Measurements from ENCODE around the gene CCDC85A.

The CCDC85A gene

DNA sequence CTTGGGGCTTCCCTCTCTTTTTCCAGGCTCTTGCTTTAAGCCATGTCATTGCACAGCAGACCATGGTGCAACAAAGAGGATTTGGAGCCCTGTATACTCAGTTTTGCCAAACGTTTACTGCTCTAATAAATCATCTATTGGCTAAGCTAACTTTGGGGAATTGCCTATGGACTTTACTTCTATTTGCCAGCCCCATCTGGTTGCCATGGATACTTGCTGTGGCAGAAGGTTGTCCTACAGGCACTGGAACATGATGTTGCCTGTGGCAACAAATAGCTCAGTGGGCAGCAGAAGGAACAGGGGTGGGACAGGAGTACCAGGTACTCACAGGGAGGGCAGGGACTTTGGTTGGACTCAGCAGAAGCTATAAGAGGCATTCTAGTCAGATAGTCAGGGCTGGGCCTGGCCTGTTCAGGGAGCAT lies 129.7 kb downstream of the CCDC85A start:
- H3K9ac ChIP-seq (ENCODE audit: low read depth, low read length, poor library complexity), result no peak overlapping the region

DNA sequence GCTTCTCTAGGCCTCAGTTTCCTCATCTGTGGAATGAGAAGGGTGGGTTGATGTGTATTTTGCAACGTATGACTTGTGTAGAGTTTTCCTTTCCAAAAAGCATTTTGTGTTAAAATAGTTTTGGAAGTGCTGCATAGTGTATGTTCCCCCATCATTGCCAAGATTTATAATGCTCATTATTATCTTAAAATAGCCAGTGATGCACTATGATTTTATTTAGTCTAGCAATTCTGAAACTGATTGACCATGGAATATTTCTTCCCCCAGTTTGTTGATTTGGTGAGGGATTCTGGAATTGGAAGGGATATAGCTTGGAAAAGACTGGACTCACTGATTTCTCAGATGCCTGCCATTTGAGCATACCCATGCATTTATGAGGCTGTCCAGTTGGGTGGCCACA lies 130.6 kb downstream of the CCDC85A start:
- DNase-seq (ENCODE audit: low spot score), result no peak
- Histone ChIP-seq H2BK12ac (ENCODE audit: low read length) (no peak overlapping the region), H2BK120ac (ENCODE audit: low read depth, low read length) (no peak overlapping the region), H3K27ac (replicated peaks; ENCODE audit: low read length) (no peak overlapping the region), H2BK5ac (ENCODE audit: low read length) (no peak overlapping the region), H2AK5ac (ENCODE audit: low read depth, low read length) (no peak overlapping the region), H3K18ac (ENCODE audit: low read length) (no peak overlapping the region), H3K27me3 (ENCODE audit: control insufficient read depth in 3 of 3, insufficient read depth in 3 of 3, low read depth in 1 of 3, low read length in 3 of 3) (no peaks in the 10 kb centered on the region), H3K4me3 (ENCODE audit: low read length in 2 of 2) (no peak overlapping the region), H3K4me2 (ENCODE audit: insufficient read depth, low read length, poor library complexity, severe bottlenecking) (no peak overlapping the region), H4K91ac (ENCODE audit: low read depth, low read length, poor library complexity) (no peak overlapping the region), H4K8ac (ENCODE audit: low read depth, low read length) (no peak overlapping the region), H3K14ac (ENCODE audit: low read length) (no peak overlapping the region), H3K36me3 (replicated peaks in 1 of 2; ENCODE audit: control insufficient read depth in 2 of 2, insufficient read depth in 2 of 2, low read length in 2 of 2) (no peaks in the 10 kb centered on the region), H3K9ac (ENCODE audit: low read depth, low read length, poor library complexity) (no peak overlapping the region), H3K9me3 (replicated peaks in 1 of 2; ENCODE audit: control insufficient read depth in 2 of 2, insufficient read depth in 1 of 2, low read depth in 1 of 2, low read length in 2 of 2) (no peaks in the 10 kb centered on the region), H3K79me1 (ENCODE audit: low read depth, low read length) (no peaks in the 10 kb centered on the region), H3K23ac (ENCODE audit: low read depth, low read length, poor library complexity) (no peak overlapping the region), H3K4ac (ENCODE audit: low read length) (no peak overlapping the region), H2BK15ac (ENCODE audit: low read length) (no peak overlapping the region), H3K4me1 (ENCODE audit: control insufficient read depth in 2 of 2, insufficient read depth in 1 of 2, low read depth in 1 of 2, low read length in 2 of 2) (no peaks in the 10 kb centered on the region), H2AFZ (ENCODE audit: low read length) (no peak overlapping the region)
- WGBS, 2 donors (ENCODE audit: extremely low coverage in 2 of 2, insufficient read length in 2 of 2, insufficient replicate concordance in 1 of 2), result no CpG with 5 or more reads among the region's 1 CpG

More for the DNA sequence above, 129.7 kb downstream of the CCDC85A start:
- WGBS, 2 donors (ENCODE audit: extremely low coverage in 2 of 2, insufficient read length in 2 of 2, insufficient replicate concordance in 1 of 2), result no CpG with 5 or more reads among the region's 1 CpG
- Histone ChIP-seq H3K9me3 (replicated peaks in 1 of 2; ENCODE audit: control insufficient read depth in 2 of 2, insufficient read depth in 1 of 2, low read depth in 1 of 2, low read length in 2 of 2) (no peaks in the 10 kb centered on the region), H3K4me2 (ENCODE audit: insufficient read depth, low read length, poor library complexity, severe bottlenecking) (no peak overlapping the region), H4K8ac (ENCODE audit: low read depth, low read length) (no peak overlapping the region), H2BK120ac (ENCODE audit: low read depth, low read length) (no peak overlapping the region), H3K4ac (ENCODE audit: low read length) (no peak overlapping the region), H3K79me1 (ENCODE audit: low read depth, low read length) (no peaks in the 10 kb centered on the region), H3K4me3 (ENCODE audit: low read length in 2 of 2) (no peak overlapping the region), H3K14ac (ENCODE audit: low read length) (no peak overlapping the region), H3K27me3 (ENCODE audit: control insufficient read depth in 3 of 3, insufficient read depth in 3 of 3, low read depth in 1 of 3, low read length in 3 of 3) (no peaks in the 10 kb centered on the region), H2BK12ac (ENCODE audit: low read length) (no peak overlapping the region), H2AFZ (ENCODE audit: low read length) (no peak overlapping the region), H4K91ac (ENCODE audit: low read depth, low read length, poor library complexity) (no peak overlapping the region), H2AK5ac (ENCODE audit: low read depth, low read length) (no peak overlapping the region), H3K27ac (replicated peaks; ENCODE audit: low read length) (no peak overlapping the region), H2BK15ac (ENCODE audit: low read length) (no peak overlapping the region), H3K4me1 (ENCODE audit: control insufficient read depth in 2 of 2, insufficient read depth in 1 of 2, low read depth in 1 of 2, low read length in 2 of 2) (no peaks in the 10 kb centered on the region), H3K18ac (ENCODE audit: low read length) (no peak overlapping the region), H2BK5ac (ENCODE audit: low read length) (no peak overlapping the region), H3K36me3 (replicated peaks in 1 of 2; ENCODE audit: control insufficient read depth in 2 of 2, insufficient read depth in 2 of 2, low read length in 2 of 2) (no peaks in the 10 kb centered on the region), H3K23ac (ENCODE audit: low read depth, low read length, poor library complexity) (no peak overlapping the region)
- no peak for DNase-seq (ENCODE audit: low spot score)

DNA sequence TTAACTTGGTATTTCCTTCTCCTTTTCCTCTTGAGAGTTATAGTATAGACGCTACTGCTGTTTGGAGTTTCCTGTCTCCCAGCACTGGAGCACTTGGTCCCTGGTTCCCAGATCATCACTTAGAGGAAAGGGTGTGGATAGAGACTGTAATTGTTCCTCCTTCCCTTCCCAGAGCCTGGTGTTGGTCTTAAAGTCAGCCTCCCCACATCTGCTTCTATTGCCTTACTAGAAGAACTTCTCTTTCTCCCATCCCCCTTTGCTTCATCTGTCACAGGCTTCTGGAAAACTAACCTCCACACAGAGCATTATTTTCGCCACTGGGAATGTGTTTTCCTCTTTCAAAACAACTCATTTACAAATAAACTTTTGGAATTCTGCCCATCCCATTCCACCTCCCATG lies 131.0 kb downstream of the CCDC85A start:
- Histone ChIP-seq H3K36me3 (replicated peaks in 1 of 2; ENCODE audit: control insufficient read depth in 2 of 2, insufficient read depth in 2 of 2, low read length in 2 of 2) (no peaks in the 10 kb centered on the region), H3K18ac (ENCODE audit: low read length) (no peak overlapping the region), H3K79me1 (ENCODE audit: low read depth, low read length) (no peaks in the 10 kb centered on the region), H4K8ac (ENCODE audit: low read depth, low read length) (no peak overlapping the region), H3K9ac (ENCODE audit: low read depth, low read length, poor library complexity) (no peak overlapping the region), H3K4me3 (ENCODE audit: low read length in 2 of 2) (no peak overlapping the region), H3K4me2 (ENCODE audit: insufficient read depth, low read length, poor library complexity, severe bottlenecking) (no peak overlapping the region), H2BK120ac (ENCODE audit: low read depth, low read length) (no peak overlapping the region), H2BK12ac (ENCODE audit: low read length) (no peak overlapping the region), H3K4me1 (ENCODE audit: control insufficient read depth in 2 of 2, insufficient read depth in 1 of 2, low read depth in 1 of 2, low read length in 2 of 2) (no peaks in the 10 kb centered on the region), H3K9me3 (replicated peaks in 1 of 2; ENCODE audit: control insufficient read depth in 2 of 2, insufficient read depth in 1 of 2, low read depth in 1 of 2, low read length in 2 of 2) (no peaks in the 10 kb centered on the region), H3K27ac (replicated peaks; ENCODE audit: low read length) (no peak overlapping the region), H3K27me3 (ENCODE audit: control insufficient read depth in 3 of 3, insufficient read depth in 3 of 3, low read depth in 1 of 3, low read length in 3 of 3) (no peaks in the 10 kb centered on the region), H3K23ac (ENCODE audit: low read depth, low read length, poor library complexity) (no peak overlapping the region), H3K4ac (ENCODE audit: low read length) (no peak overlapping the region), H2BK15ac (ENCODE audit: low read length) (no peak overlapping the region), H2BK5ac (ENCODE audit: low read length) (no peak overlapping the region), H4K91ac (ENCODE audit: low read depth, low read length, poor library complexity) (no peak overlapping the region), H2AK5ac (ENCODE audit: low read depth, low read length) (no peak overlapping the region), H3K14ac (ENCODE audit: low read length) (no peak overlapping the region), H2AFZ (ENCODE audit: low read length) (no peak overlapping the region)
- WGBS, 2 donors (ENCODE audit: extremely low coverage in 2 of 2, insufficient read length in 2 of 2, insufficient replicate concordance in 1 of 2), result no CpG with 5 or more reads among the region's 2 CpGs
- no peak for DNase-seq (ENCODE audit: low spot score)

DNA sequence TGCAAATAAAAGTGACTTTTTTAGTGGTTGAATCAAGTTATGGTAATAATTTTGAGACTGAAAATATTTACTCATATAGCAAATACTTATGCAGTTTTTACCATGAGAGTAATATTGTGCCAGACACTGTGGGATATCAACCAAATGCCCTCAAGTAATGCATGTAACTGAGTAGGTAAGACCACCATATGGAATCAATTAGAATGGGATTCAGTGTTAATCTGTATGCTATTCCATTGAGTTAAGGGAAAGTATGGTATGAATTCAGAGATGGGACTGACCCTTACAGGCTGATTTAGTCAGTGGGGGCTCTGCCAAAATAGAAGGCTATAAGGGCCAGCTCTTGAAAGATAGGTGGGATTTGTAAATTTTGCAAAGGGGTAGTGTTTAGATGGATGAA lies 131.6 kb downstream of the CCDC85A start:
- Histone ChIP-seq H3K4me1 (ENCODE audit: control insufficient read depth in 2 of 2, insufficient read depth in 1 of 2, low read depth in 1 of 2, low read length in 2 of 2) (no peaks in the 10 kb centered on the region), H3K9me3 (replicated peaks in 1 of 2; ENCODE audit: control insufficient read depth in 2 of 2, insufficient read depth in 1 of 2, low read depth in 1 of 2, low read length in 2 of 2) (no peaks in the 10 kb centered on the region), H2BK5ac (ENCODE audit: low read length) (no peak overlapping the region), H3K9ac (ENCODE audit: low read depth, low read length, poor library complexity) (no peak overlapping the region), H3K27ac (replicated peaks; ENCODE audit: low read length) (no peak overlapping the region), H2AFZ (ENCODE audit: low read length) (no peak overlapping the region), H2AK5ac (ENCODE audit: low read depth, low read length) (no peak overlapping the region), H3K36me3 (replicated peaks in 1 of 2; ENCODE audit: control insufficient read depth in 2 of 2, insufficient read depth in 2 of 2, low read length in 2 of 2) (no peaks in the 10 kb centered on the region), H3K14ac (ENCODE audit: low read length) (no peak overlapping the region), H2BK120ac (ENCODE audit: low read depth, low read length) (no peak overlapping the region), H2BK15ac (ENCODE audit: low read length) (no peak overlapping the region), H2BK12ac (ENCODE audit: low read length) (no peak overlapping the region), H4K8ac (ENCODE audit: low read depth, low read length) (no peak overlapping the region), H3K18ac (ENCODE audit: low read length) (no peak overlapping the region), H3K79me1 (ENCODE audit: low read depth, low read length) (no peaks in the 10 kb centered on the region), H3K4me2 (ENCODE audit: insufficient read depth, low read length, poor library complexity, severe bottlenecking) (no peak overlapping the region), H3K23ac (ENCODE audit: low read depth, low read length, poor library complexity) (no peak overlapping the region), H3K4ac (ENCODE audit: low read length) (no peak overlapping the region), H4K91ac (ENCODE audit: low read depth, low read length, poor library complexity) (no peak overlapping the region), H3K4me3 (ENCODE audit: low read length in 2 of 2) (no peak overlapping the region), H3K27me3 (ENCODE audit: control insufficient read depth in 3 of 3, insufficient read depth in 3 of 3, low read depth in 1 of 3, low read length in 3 of 3) (no peaks in the 10 kb centered on the region)
- DNase-seq (ENCODE audit: low spot score), result no peak
